ENCODE measurements around the gene INF2. TPM values are rescaled to one million over a fixed set of nuclear protein-coding genes. Genes with fewer than 3 reads are reported as not detected.

Gene INF2
- total RNA-seq, 1 donor from 2014 or later = 69.2 TPM

DNA sequence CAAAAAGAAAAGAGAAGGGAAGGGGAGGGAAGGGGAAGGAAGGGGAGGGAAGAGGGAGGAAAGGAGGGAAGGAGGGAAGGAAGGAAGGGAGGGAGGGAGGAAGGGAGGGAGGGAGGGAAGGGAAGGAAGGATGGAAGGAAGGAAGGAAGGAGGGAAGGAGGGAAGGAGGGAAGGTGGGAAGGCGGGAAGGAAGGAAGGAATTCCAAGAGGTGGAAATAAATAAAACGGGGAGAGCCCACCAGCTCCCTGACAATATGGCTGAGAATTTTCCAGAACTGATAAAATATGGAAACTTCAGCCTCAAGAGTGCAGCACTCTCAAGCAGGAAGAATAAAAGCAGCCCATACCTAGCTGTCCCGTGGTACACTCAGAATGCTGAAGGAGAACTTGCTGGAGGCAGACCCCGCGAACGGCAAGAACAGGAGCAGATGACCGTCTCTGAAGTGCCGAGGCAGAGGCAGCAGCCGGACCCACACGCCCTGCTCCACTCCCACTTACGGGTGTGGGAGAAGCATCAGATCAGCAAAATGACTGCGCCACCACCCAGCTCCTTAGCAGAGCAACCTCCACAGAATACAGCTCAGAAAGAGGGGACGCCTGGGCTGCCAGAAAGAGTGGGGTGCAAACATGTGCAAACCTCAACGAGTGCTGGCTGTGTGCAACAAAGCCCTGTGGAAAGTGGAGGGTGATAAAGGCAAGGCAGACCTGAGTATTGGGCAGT lies 34.1 kb upstream of the INF2 start:
- DNase-seq (ENCODE audit: low spot score, unreplicated experiment) = no peak
- Mint-ChIP-seq H3K4me1 (ENCODE audit: low read depth) (peaks cover 8% of the 10 kb centered on the region), H3K27ac (no peak overlapping the region), H3K27me3 (peaks cover 4% of the 10 kb centered on the region), H3K36me3 (ENCODE audit: insufficient read depth) (peaks cover 5% of the 10 kb centered on the region), H3K4me3 (ENCODE audit: low read depth) (no peak overlapping the region), H3K9me3 (ENCODE audit: low read depth) (peaks cover 16% of the 10 kb centered on the region)
- TF ChIP-seq, protein P1, sequence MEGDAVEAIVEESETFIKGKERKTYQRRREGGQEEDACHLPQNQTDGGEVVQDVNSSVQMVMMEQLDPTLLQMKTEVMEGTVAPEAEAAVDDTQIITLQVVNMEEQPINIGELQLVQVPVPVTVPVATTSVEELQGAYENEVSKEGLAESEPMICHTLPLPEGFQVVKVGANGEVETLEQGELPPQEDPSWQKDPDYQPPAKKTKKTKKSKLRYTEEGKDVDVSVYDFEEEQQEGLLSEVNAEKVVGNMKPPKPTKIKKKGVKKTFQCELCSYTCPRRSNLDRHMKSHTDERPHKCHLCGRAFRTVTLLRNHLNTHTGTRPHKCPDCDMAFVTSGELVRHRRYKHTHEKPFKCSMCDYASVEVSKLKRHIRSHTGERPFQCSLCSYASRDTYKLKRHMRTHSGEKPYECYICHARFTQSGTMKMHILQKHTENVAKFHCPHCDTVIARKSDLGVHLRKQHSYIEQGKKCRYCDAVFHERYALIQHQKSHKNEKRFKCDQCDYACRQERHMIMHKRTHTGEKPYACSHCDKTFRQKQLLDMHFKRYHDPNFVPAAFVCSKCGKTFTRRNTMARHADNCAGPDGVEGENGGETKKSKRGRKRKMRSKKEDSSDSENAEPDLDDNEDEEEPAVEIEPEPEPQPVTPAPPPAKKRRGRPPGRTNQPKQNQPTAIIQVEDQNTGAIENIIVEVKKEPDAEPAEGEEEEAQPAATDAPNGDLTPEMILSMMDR (IDR thresholded peaks at IDR 0.05; ENCODE audit: unreplicated experiment) = no peak

DNA sequence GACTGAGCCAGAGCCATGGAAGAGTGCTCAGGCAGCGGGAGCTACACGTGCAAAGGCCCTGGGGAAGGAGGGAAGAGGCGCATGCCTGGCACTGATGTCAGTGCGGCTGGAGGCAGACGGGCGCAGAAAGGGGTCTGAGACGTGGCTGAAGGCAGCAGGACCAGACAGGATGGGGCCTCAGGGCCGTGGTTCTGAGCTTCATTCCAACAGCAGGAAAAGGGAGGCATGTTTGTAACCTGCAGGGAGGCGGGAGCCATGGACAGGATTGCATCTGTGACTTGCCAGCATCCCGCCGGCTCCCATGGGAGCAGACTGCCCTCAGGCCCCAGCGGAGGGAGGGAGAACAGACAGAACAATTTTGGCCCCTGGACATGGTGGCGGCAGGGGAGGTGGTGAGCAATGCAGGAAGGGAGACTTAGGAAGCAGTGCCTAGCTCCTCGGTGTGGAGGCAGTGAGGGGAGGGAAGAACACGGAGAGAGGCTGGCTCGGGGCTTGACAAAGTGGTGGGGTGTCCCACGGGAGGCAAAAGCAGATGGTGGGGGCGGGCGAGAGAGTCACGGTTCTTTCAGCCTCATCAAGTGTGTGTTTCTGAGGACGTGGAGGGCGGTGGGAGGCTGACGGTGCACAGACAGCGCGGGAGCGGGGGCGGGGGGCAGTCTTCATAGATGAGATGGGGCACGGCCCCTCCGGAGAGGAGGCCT lies 33.3 kb upstream of the INF2 start:
- TF ChIP-seq, protein P1 (IDR thresholded peaks at IDR 0.05; ENCODE audit: unreplicated experiment) = no peak
- Mint-ChIP-seq H3K4me1 (ENCODE audit: low read depth) (peaks cover 8% of the 10 kb centered on the region), H3K27me3 (peaks cover 4% of the 10 kb centered on the region), H3K36me3 (ENCODE audit: insufficient read depth) (peaks cover 5% of the 10 kb centered on the region), H3K27ac (no peak overlapping the region), H3K4me3 (ENCODE audit: low read depth) (no peak overlapping the region), H3K9me3 (ENCODE audit: low read depth) (peaks cover 18% of the 10 kb centered on the region)
- DNase-seq (ENCODE audit: low spot score, unreplicated experiment) = no peak

DNA sequence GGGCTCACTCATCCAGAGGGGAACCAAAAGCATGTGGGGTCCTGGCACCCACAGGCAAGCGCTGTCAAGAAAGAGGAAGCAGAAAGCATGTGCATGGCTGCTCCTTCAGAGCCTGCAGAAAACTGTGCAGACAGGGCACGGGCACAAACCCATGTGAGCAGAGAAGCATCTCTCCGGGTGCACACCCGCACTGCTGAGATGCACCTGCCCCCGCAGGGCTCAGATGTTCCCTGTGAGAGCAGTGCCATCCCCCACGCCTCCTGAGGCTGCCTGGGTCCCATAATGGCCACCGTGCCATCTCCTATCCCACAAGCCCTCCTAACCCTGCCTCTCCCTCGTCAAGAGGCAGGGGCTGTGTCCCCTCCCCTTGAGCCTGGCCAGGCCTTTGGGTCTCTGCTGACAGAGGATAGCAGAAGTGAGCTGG lies 32.3 kb upstream of the INF2 start:
- H3K27ac Mint-ChIP-seq = no peak overlapping the region
- DNase-seq (ENCODE audit: low spot score, unreplicated experiment) = no peak
- peaks cover 5% of the 10 kb centered on the region for H3K36me3 Mint-ChIP-seq (ENCODE audit: insufficient read depth)
- H3K4me1 Mint-ChIP-seq (ENCODE audit: low read depth) = peaks cover 8% of the 10 kb centered on the region
- peaks cover 4% of the 10 kb centered on the region for H3K27me3 Mint-ChIP-seq
- TF ChIP-seq, protein P1 (IDR thresholded peaks at IDR 0.05; ENCODE audit: unreplicated experiment) = no peak
- H3K4me3 Mint-ChIP-seq (ENCODE audit: low read depth) = no peak overlapping the region
- H3K9me3 Mint-ChIP-seq (ENCODE audit: low read depth) = peaks cover 23% of the 10 kb centered on the region

DNA sequence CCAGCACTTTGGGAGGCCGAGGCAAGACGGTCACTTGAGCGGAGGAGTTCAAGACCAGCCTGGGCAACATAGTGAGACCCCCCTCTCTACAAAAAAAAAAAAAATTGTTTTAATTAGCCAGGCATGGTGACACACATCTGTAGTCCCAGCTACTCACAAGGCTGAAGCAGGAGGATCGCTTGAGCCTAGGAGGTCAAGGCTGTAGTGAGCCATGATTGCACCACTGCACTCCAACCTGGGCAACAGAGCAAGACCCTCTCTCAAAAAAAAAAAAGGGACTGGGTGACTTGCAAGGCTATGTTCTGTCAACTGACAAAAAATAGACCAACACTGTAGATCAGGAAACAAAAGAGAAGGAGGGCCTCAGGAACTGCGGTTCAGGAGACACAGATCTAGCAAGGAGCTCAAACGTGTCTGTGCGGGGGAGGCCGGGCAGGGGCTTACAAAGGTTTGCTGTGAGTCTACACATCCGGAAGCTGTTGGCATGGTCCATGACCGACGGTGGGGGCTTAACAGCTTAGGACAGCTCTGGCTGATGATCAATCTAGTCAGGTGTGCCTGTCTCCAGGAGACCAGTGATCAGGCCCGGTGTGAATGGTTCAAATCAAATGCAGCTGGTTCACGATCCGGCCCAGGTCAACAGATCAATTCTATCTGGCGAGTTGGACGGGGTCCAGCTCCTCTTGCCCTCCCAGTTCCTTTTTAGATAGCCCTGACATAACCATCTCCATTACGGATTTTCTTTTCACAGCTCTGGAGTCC lies 31.7 kb upstream of the INF2 start:
- Mint-ChIP-seq H3K27me3 (peaks cover 4% of the 10 kb centered on the region), H3K27ac (peak overlapping the region; percentile 84), H3K4me3 (ENCODE audit: low read depth) (no peak overlapping the region), H3K9me3 (ENCODE audit: low read depth) (peaks cover 17% of the 10 kb centered on the region), H3K4me1 (ENCODE audit: low read depth) (peaks cover 8% of the 10 kb centered on the region), H3K36me3 (ENCODE audit: insufficient read depth) (peaks cover under 1% of the 10 kb centered on the region)
- TF ChIP-seq, protein P1 (IDR thresholded peaks at IDR 0.05; ENCODE audit: unreplicated experiment) = no peak
- no peak for DNase-seq (ENCODE audit: low spot score, unreplicated experiment)

DNA sequence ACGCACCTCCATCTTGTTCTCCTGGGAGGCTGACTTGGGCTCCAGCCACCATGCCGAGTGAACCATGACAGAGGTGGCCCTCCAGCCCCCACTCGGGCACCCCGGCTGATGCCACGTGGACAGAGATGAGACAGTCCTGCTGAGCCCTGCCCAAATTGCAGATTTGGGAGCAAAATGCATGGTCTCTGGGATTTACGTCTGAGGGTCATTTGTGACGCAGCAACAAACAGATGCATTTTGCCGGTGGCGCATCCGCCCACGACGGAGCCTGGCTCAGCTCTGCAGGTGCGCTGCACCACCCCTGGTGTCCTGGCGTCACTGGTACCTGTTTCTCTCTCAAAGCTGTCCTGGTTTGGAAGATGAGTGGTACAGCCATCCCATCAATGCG lies 31.1 kb upstream of the INF2 start:
- Mint-ChIP-seq H3K4me1 (ENCODE audit: low read depth) (peaks cover 8% of the 10 kb centered on the region), H3K36me3 (ENCODE audit: insufficient read depth) (no peaks in the 10 kb centered on the region), H3K27me3 (peaks cover 4% of the 10 kb centered on the region), H3K4me3 (ENCODE audit: low read depth) (no peak overlapping the region), H3K27ac (peak overlapping the region; percentile 84), H3K9me3 (ENCODE audit: low read depth) (peaks cover 16% of the 10 kb centered on the region)
- no peak for DNase-seq (ENCODE audit: low spot score, unreplicated experiment)
- TF ChIP-seq, protein P1 (IDR thresholded peaks at IDR 0.05; ENCODE audit: unreplicated experiment) = no peak
